Measurements from ENCODE around the gene PRKG1. TPM values are rescaled to one million over a fixed set of nuclear protein-coding genes. Genes with fewer than 3 reads are reported as not detected.

PRKG1 gene
- total and polyA plus RNA-seq, 2 of the 8 experiments (the other 6 are each of a cell fraction or from before 2014, with no cell fraction given) = 4.2 to 15.2 TPM

- H2BK120ac ChIP-seq (replicated peaks; ENCODE audit: low read depth, low read length) = no peak overlapping the region
- H4K91ac ChIP-seq (replicated peaks; ENCODE audit: insufficient read length, low read length) = no peak overlapping the region
- no peak overlapping the region for H2BK5ac ChIP-seq (ENCODE audit: low read depth, low read length)
- no peak overlapping the region for H3K56ac ChIP-seq (replicated peaks; ENCODE audit: insufficient read length, low read depth, low read length)
- H2AFZ ChIP-seq (ENCODE audit: low read length) = no peak overlapping the region
- H3K79me2 ChIP-seq (ENCODE audit: control insufficient read depth in 1 of 2, insufficient read depth in 2 of 2, low read length in 2 of 2) = no peaks in the 10 kb centered on the region
- no peaks in the 10 kb centered on the region for H3K27me3 ChIP-seq (replicated peaks in 1 of 4; ENCODE audit: control insufficient read depth in 3 of 4, extremely low read depth in 1 of 4, insufficient read depth in 3 of 4, low read length in 3 of 4)
- DNase-seq (ENCODE audit: low read depth in 1 of 2, low spot score in 2 of 2) (no peak), FAIRE-seq (no peak)
- H3K36me3 ChIP-seq (ENCODE audit: control insufficient read depth in 2 of 4, insufficient read depth in 4 of 4, low read length in 3 of 4) = no peaks in the 10 kb centered on the region
- no peak overlapping the region for H2BK20ac ChIP-seq (ENCODE audit: low read length)
- no peak overlapping the region for H3K23ac ChIP-seq (ENCODE audit: insufficient read length)
- H3K4me2 ChIP-seq (ENCODE audit: insufficient read depth in 1 of 2, low read depth in 2 of 2, low read length in 2 of 2) = no peak overlapping the region
- no peak overlapping the region for H4K5ac ChIP-seq (ENCODE audit: insufficient read length, low read depth, low read length)
- H3K14ac ChIP-seq (ENCODE audit: insufficient read length) = no peak overlapping the region
- H3K9ac ChIP-seq (replicated peaks in 1 of 4; ENCODE audit: extremely low read depth in 1 of 4, low read depth in 3 of 4, low read length in 3 of 4) = no peak overlapping the region
- no peaks in the 10 kb centered on the region for H4K20me1 ChIP-seq (replicated peaks in 1 of 2; ENCODE audit: control insufficient read depth in 1 of 2, insufficient read depth in 2 of 2, low read length in 2 of 2)
- H3K9me3 ChIP-seq (ENCODE audit: insufficient read depth in 2 of 2, low read depth in 1 of 2, low read length in 1 of 2) = no peaks in the 10 kb centered on the region
- no peak overlapping the region for H3K4ac ChIP-seq (replicated peaks; ENCODE audit: insufficient read length, low read depth, low read length)
- no peaks in the 10 kb centered on the region for H3K23me2 ChIP-seq (ENCODE audit: low read depth, low read length)
- no peak overlapping the region for H3K4me3 ChIP-seq (ENCODE audit: extremely low read depth in 1 of 4, insufficient read depth in 2 of 4, low read depth in 3 of 4, low read length in 4 of 4)
- no peak overlapping the region for H4K8ac ChIP-seq (ENCODE audit: extremely low read depth, insufficient read depth, low read length)
- no peak overlapping the region for H2BK15ac ChIP-seq (ENCODE audit: low read length)
- no peak overlapping the region for H3K18ac ChIP-seq (ENCODE audit: extremely low read depth, low read length)
- no peak overlapping the region for H2AK5ac ChIP-seq (ENCODE audit: low read depth, low read length)
- H3K79me1 ChIP-seq (ENCODE audit: low read depth, low read length) = no peaks in the 10 kb centered on the region
- POLR2A ChIA-PET (ENCODE audit: partially characterized antibody) = no interaction called here
- H3K27ac ChIP-seq (ENCODE audit: low read depth, low read length) = no peak overlapping the region
- H3K4me1 ChIP-seq (replicated peaks in 1 of 4; ENCODE audit: control insufficient read depth in 3 of 4, insufficient read depth in 4 of 4, low read length in 3 of 4) = no peaks in the 10 kb centered on the region
- H2BK12ac ChIP-seq (ENCODE audit: low read depth, low read length) = no peak overlapping the region
- CTCF ChIA-PET (ENCODE audit: partially characterized antibody) = no interaction called here
- 91% methylated on average over 1 of the region's 1 CpG; no CpG with 5 or more reads in 1 of the 2 experiments for WGBS, 2 experiments (ENCODE audit: extremely low coverage in 1 of 2, insufficient coverage in 1 of 2, insufficient read length in 1 of 2, insufficient replicate concordance in 2 of 2, low coverage in 1 of 2, low lambda C conversion rate in 2 of 2, missing lambda C conversion rate in 1 of 2)
- TF ChIP-seq GTF2F1 (IDR thresholded peaks at IDR 0.05; ENCODE audit: borderline replicate concordance, low read depth, low read length) = no peak
- TF ChIP-seq TAF7 (optimal IDR thresholded peaks at IDR 0.05; ENCODE audit: borderline replicate concordance, low read depth, low read length) = no peak
- no peak for TF ChIP-seq GABPA (IDR thresholded peaks at IDR 0.05; ENCODE audit: borderline replicate concordance, insufficient read depth, low read length)
- no peak for TF ChIP-seq MAFK (IDR thresholded peaks at IDR 0.05; ENCODE audit: low read depth, low read length)
- TF ChIP-seq NRF1 (IDR thresholded peaks at IDR 0.05; ENCODE audit: low read depth, low read length) = no peak
- TF ChIP-seq SUZ12 (IDR thresholded peaks at IDR 0.05; ENCODE audit: low read length) = no peak
- no peak for TF ChIP-seq RNF2 (IDR thresholded peaks at IDR 0.05; ENCODE audit: borderline replicate concordance, low read depth, low read length, missing control alignments, poor library complexity, severe bottlenecking)
- no peak for TF ChIP-seq JUN (IDR thresholded peaks at IDR 0.05; ENCODE audit: low read depth, low read length)
- no peak for TF ChIP-seq YY1 (IDR thresholded peaks at IDR 0.05; ENCODE audit: low read depth, low read length)
- TF ChIP-seq CHD2 (IDR thresholded peaks at IDR 0.05; ENCODE audit: low read length) = no peak
- no peak for TF ChIP-seq HDAC6 (IDR thresholded peaks at IDR 0.05; ENCODE audit: low read depth, low read length)
- no peak for TF ChIP-seq EZH2 (IDR thresholded peaks at IDR 0.05; ENCODE audit: low read depth, low read length, severe bottlenecking)
- TF ChIP-seq, protein P1, sequence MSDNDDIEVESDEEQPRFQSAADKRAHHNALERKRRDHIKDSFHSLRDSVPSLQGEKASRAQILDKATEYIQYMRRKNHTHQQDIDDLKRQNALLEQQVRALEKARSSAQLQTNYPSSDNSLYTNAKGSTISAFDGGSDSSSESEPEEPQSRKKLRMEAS (IDR thresholded peaks at IDR 0.05) = no peak
- no peak for TF ChIP-seq SIN3A (conservative IDR thresholded peaks at IDR 0.05 in 1 of 2, IDR thresholded peaks at IDR 0.05 in 1 of 2; ENCODE audit: low read depth in 1 of 2, low read length in 2 of 2)
- TF ChIP-seq SRF (IDR thresholded peaks at IDR 0.05; ENCODE audit: low read depth, low read length) = no peak
Observed at GRCh38 chr10:51900180-51900579, 825.9 kb downstream of the PRKG1 start.

Data from H1 (cell line).